SU-DHL-6 (cell line): ENCODE data around the gene TMPRSS11E.
"Not testable (repeated sequence)": the region's sequence is repeated elsewhere in the genome, so short reads cannot be mapped to it uniquely, and the experiment has no call there.

Experiments
- H2AFZ ChIP-seq: fragments of 200-600 bp; sonication (generic); 2 replicates; pipeline ENCODE4 v1.6.1; 2014; ENCODE audit warnings: low read depth, mild to moderate bottlenecking, moderate library complexity, mixed read lengths, antibody characterized with exemption, low read length; ENCODE audit not compliant: severe bottlenecking
- H3F3A ChIP-seq: fragments of 200-600 bp; shearing (Covaris generic); 2 replicates; pipeline ENCODE4 v1.6.0; 2016; ENCODE audit warnings: antibody characterized with exemption, mild to moderate bottlenecking; ENCODE audit not compliant: insufficient read depth
- H3K27ac ChIP-seq: fragments of 200-600 bp; sonication (generic); 2 replicates; pipeline ENCODE4 v1.5.1; 2016; ENCODE audit warnings: low read depth, mild to moderate bottlenecking, low read length, moderate library complexity, mixed read lengths
- H3K27me3 ChIP-seq: fragments of 200-600 bp; sonication (generic), shearing (Covaris generic); 2 replicates; pipeline ENCODE4 v1.6.0; 2014; ENCODE audit warnings: mild to moderate bottlenecking, low read length
- H3K36me3 ChIP-seq: fragments of 200-600 bp; sonication (generic); 2 replicates; pipeline ENCODE4 v1.6.1; 2014; ENCODE audit warnings: mild to moderate bottlenecking, low read length, mixed read lengths
- H3K4me2 ChIP-seq: fragments of 300-600, 200-600 bp; shearing (Covaris generic), sonication (generic); 2 replicates; pipeline ENCODE4 v1.6.0; 2014; ENCODE audit warnings: low read length, low read depth, mild to moderate bottlenecking; ENCODE audit not compliant: poor library complexity, severe bottlenecking
- H3K4me3 ChIP-seq: fragments of 200-600 bp; sonication (generic); 2 replicates; pipeline ENCODE4 v1.5.1; 2014; ENCODE audit warnings: antibody characterized with exemption, low read length, mild to moderate bottlenecking, mixed read lengths; ENCODE audit not compliant: insufficient read depth, poor library complexity, severe bottlenecking
- H3K79me2 ChIP-seq: fragments of 200-600 bp; sonication (generic); 2 replicates; pipeline ENCODE4 v1.6.1; 2014; ENCODE audit warnings: mild to moderate bottlenecking, low read length, moderate library complexity; ENCODE audit not compliant: insufficient read depth
- H3K9ac ChIP-seq: fragments of 200-600 bp; sonication (generic); 2 replicates; pipeline ENCODE4 v1.7.0; 2014; ENCODE audit warnings: mild to moderate bottlenecking, low read length
- H3K9me2 ChIP-seq: fragments of 200-600 bp; sonication (generic); replicated peaks from 2 replicates; pipeline ENCODE4 v1.6.1; 2014; ENCODE audit warnings: low read length; ENCODE audit not compliant: insufficient read depth
- H3K9me3 ChIP-seq: fragments of 200-600 bp; sonication (generic); 2 replicates; pipeline ENCODE4 v1.6.1; 2014; ENCODE audit warnings: low read length, mixed read lengths; ENCODE audit not compliant: insufficient read depth
- H4K20me1 ChIP-seq: fragments of 200-600 bp; sonication (generic); 2 replicates; pipeline ENCODE4 v1.6.1; 2014; ENCODE audit warnings: low read depth, mild to moderate bottlenecking, antibody characterized with exemption, low read length, moderate library complexity, mixed read lengths
- EZH2phosphoT487 ChIP-seq: fragments of 200-600 bp; sonication (generic), shearing (Covaris generic); conservative IDR thresholded peaks from 2 replicates; pipeline ENCODE4 v1.6.1; 2018; ENCODE audit warnings: mild to moderate bottlenecking, antibody characterized with exemption, low read length, moderate library complexity, mixed read lengths
- TF ChIP-seq, protein P1 (sequence below): fragments of 200-600 bp; sonication (generic); IDR thresholded peaks from one replicate; pipeline ENCODE4 v1.5.1; 2017; ENCODE audit warnings: antibody characterized with exemption, mild to moderate bottlenecking, low read length, moderate library complexity; ENCODE audit not compliant: insufficient read depth, poor library complexity, severe bottlenecking

Gene TMPRSS11E

GRCh38 chr4:68518889-68519288 lies 71.6 kb downstream of the TMPRSS11E start:
- no peaks in the 10 kb centered on the region for H3K9me3 ChIP-seq
- H2AFZ ChIP-seq, result no peak overlapping the region
- no peaks in the 10 kb centered on the region for H3K36me3 ChIP-seq
- no peak overlapping the region for H3K27ac ChIP-seq
- H3K4me2 ChIP-seq, result no peak overlapping the region
- H3K79me2 ChIP-seq, result no peaks in the 10 kb centered on the region
- H3K4me3 ChIP-seq, result no peak overlapping the region
- H3K27me3 ChIP-seq, result no peaks in the 10 kb centered on the region
- H4K20me1 ChIP-seq, result no peaks in the 10 kb centered on the region
- H3K9me2 ChIP-seq, result no peaks in the 10 kb centered on the region
- TF ChIP-seq, protein P1, sequence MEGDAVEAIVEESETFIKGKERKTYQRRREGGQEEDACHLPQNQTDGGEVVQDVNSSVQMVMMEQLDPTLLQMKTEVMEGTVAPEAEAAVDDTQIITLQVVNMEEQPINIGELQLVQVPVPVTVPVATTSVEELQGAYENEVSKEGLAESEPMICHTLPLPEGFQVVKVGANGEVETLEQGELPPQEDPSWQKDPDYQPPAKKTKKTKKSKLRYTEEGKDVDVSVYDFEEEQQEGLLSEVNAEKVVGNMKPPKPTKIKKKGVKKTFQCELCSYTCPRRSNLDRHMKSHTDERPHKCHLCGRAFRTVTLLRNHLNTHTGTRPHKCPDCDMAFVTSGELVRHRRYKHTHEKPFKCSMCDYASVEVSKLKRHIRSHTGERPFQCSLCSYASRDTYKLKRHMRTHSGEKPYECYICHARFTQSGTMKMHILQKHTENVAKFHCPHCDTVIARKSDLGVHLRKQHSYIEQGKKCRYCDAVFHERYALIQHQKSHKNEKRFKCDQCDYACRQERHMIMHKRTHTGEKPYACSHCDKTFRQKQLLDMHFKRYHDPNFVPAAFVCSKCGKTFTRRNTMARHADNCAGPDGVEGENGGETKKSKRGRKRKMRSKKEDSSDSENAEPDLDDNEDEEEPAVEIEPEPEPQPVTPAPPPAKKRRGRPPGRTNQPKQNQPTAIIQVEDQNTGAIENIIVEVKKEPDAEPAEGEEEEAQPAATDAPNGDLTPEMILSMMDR, result no peak
- TF ChIP-seq EZH2phosphoT487, result no peak
- no peak overlapping the region for H3K9ac ChIP-seq
- no peaks in the 10 kb centered on the region for H3F3A ChIP-seq

GRCh38 chr4:68520985-68521384 lies 73.7 kb downstream of the TMPRSS11E start:
- TF ChIP-seq, protein P1, result no peak
- no peak for TF ChIP-seq EZH2phosphoT487
- Histone ChIP-seq H3F3A (no peaks in the 10 kb centered on the region), H3K36me3 (no peaks in the 10 kb centered on the region), H3K4me2 (no peak overlapping the region), H3K9me3 (no peaks in the 10 kb centered on the region), H3K79me2 (no peaks in the 10 kb centered on the region), H3K27ac (no peak overlapping the region), H3K9me2 (no peaks in the 10 kb centered on the region), H3K4me3 (no peak overlapping the region), H4K20me1 (no peaks in the 10 kb centered on the region), H3K27me3 (no peaks in the 10 kb centered on the region), H2AFZ (no peak overlapping the region), H3K9ac (no peak overlapping the region)

DNA sequence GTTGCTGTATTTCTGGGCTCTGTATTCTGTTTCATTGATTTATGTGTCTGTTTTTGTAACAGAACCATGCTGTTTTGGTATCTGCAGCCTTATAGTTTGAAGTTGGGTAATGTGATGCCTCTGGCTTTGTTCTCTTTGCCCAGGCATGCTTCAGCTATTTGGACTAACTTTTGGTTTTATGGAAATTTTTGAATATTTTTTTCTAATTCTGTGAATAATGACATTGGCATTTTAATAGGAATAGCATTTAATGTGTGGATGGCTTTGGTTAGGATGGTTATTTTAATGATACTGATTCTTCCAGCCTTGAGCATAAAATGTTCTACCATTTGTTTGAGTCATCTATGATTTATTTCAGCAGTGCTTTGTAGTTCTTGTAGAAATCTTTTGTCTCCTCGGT lies 75.0 kb downstream of the TMPRSS11E start:
- not testable (repeated sequence) for H3K9ac ChIP-seq, H3K9me3 ChIP-seq, H4K20me1 ChIP-seq, H3K36me3 ChIP-seq, H3K79me2 ChIP-seq, H3F3A ChIP-seq, H3K4me3 ChIP-seq, H3K27ac ChIP-seq, H3K9me2 ChIP-seq, H3K27me3 ChIP-seq, H3K4me2 ChIP-seq, H2AFZ ChIP-seq

GRCh38 chr4:68535974-68536373 lies 88.7 kb downstream of the TMPRSS11E start:
- no peaks in the 10 kb centered on the region for H3K9me2 ChIP-seq
- H3K36me3 ChIP-seq, result no peaks in the 10 kb centered on the region
- H3K9me3 ChIP-seq, result no peaks in the 10 kb centered on the region
- no peak overlapping the region for H3K9ac ChIP-seq
- H3K4me2 ChIP-seq, result no peak overlapping the region
- H3K4me3 ChIP-seq, result no peak overlapping the region
- no peak overlapping the region for H3K27ac ChIP-seq
- no peak overlapping the region for H2AFZ ChIP-seq
- no peaks in the 10 kb centered on the region for H3K79me2 ChIP-seq
- H3K27me3 ChIP-seq, result no peaks in the 10 kb centered on the region
- no peak for TF ChIP-seq EZH2phosphoT487
- TF ChIP-seq, protein P1, result no peak
- no peaks in the 10 kb centered on the region for H4K20me1 ChIP-seq
- no peaks in the 10 kb centered on the region for H3F3A ChIP-seq
